ENCODE data around the gene ACAA2.

DNA sequence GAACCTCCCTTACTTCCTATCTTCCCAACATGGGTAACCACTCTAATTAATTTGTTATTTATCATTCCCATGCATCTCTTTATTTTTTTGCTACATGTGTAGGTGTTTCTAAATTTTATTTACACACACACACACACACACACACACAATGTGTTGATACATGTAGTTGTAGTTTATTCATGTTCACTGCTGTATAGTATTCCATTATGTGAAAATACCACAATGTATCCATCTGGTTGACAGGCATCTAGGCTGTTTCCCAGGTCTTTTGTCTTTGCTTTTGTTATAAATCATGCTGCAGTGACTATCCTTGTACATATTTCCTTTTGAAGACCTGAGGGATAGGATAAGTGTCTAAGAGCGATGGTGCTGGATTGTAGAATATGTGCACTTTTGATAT is 59.7 kb downstream of the ACAA2 start:
- TF ChIP-seq, protein P1, sequence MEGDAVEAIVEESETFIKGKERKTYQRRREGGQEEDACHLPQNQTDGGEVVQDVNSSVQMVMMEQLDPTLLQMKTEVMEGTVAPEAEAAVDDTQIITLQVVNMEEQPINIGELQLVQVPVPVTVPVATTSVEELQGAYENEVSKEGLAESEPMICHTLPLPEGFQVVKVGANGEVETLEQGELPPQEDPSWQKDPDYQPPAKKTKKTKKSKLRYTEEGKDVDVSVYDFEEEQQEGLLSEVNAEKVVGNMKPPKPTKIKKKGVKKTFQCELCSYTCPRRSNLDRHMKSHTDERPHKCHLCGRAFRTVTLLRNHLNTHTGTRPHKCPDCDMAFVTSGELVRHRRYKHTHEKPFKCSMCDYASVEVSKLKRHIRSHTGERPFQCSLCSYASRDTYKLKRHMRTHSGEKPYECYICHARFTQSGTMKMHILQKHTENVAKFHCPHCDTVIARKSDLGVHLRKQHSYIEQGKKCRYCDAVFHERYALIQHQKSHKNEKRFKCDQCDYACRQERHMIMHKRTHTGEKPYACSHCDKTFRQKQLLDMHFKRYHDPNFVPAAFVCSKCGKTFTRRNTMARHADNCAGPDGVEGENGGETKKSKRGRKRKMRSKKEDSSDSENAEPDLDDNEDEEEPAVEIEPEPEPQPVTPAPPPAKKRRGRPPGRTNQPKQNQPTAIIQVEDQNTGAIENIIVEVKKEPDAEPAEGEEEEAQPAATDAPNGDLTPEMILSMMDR (IDR thresholded peaks at IDR 0.05; ENCODE audit: low read depth, low read length, poor library complexity, severe bottlenecking), result no peak
- no peak for TF ChIP-seq EZH2phosphoT487 (IDR thresholded peaks at IDR 0.05; ENCODE audit: borderline replicate concordance, low read length)
